T-helper 2 cell (primary cell): ENCODE measurements around the gene SAMSN1.
"Not testable (repeated sequence)": the region's sequence is repeated elsewhere in the genome, so short reads cannot be mapped to it uniquely, and the experiment has no call there.

Experiments
- DNase-seq, 5 experiments: peaks; one replicate each; pipeline versions ENCODE4 v3.0.0 to v3.0.0-alpha.2; 2012 to 2022

The SAMSN1 gene

DNA sequence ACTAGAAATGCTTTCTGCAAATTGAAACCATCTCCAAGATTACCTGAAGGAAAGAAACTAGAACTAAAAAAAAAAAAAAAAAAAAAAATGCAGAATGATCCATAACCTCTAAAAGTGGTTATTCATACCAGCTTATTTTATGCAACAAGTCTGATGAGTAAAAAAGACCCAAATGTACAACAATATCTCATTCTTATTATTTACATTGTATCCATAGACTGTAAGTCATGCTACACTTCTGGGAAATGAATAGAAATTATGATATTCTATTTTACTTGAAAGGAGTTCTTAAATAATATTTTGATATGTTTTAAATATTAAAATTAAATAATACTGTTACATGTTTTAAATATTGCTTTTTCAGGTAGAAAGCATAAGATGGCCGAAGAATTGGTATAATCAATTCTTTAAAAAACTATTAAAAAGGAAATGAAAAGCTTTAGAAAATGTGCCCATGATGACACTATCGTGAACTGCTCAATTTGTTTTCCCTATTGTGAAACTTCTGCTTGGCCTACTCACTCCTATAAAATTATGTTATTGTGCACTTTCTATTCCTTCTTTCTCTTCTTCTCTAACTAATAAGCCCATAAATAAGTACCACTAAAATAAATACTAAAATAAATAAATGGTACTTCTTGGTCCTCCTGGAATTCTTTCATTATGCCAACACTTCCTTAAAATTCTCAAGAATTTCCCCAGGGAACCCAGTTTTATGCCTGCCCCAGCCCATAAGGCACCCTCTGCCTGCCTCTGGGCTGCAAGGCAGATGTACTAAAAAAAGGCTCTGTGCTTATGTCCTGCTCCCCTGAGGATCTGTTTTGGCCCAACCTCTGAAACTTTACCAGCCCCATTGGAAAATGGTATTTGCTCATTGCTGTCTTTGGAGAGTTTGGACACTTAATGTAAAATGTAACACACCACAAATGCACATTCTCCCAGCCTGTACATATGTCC, 18.1 kb downstream of the SAMSN1 start:
- DNase-seq: no peak

- peak in 1 of 5 experiments; percentile 30 for DNase-seq
Observed at GRCh38 chr21:14526836-14527695, 19.0 kb downstream of the SAMSN1 start.

DNA sequence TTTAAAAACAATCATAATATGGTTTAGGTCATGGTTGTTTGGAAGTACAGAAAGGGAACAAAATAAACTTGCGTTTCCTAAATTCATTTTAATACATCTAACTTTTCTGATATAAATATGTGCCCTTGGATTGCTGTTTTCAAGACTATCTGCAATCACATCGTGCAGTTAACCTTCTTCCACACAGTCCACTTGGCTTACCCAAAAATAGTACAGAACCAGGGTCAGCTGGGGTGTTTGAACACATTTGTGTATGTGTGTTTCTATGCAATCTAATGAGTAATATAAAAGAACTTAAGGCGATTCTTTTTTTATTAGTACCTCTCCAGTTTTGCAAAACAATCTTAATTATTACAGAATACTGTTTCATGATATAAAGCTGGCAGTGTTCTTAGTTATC, 19.9 kb downstream of the SAMSN1 start:
- DNase-seq: no peak

GRCh38 chr21:14523234-14523633, 22.9 kb downstream of the SAMSN1 start:
- peak in 2 of 5 experiments; percentile 33 to 43 for DNase-seq

DNA sequence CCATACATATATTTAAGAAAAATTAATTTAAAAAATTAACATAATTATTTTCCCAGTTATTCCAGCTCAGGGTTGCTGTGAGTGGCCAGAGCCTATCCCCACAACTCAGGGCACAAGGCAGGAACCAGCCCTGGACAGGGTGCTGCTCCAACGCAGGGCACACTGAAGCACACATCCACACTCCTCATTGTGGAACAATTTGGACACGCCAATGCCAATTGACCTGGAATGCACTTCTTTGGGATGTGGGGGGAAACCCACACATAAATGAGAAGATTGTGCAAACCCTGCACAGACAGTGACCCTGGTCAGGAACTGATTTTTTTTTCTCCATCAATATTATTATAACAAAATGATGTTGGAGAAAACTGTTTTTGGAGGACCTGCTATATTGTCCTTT, 23.4 kb downstream of the SAMSN1 start:
- DNase-seq: no peak

DNA sequence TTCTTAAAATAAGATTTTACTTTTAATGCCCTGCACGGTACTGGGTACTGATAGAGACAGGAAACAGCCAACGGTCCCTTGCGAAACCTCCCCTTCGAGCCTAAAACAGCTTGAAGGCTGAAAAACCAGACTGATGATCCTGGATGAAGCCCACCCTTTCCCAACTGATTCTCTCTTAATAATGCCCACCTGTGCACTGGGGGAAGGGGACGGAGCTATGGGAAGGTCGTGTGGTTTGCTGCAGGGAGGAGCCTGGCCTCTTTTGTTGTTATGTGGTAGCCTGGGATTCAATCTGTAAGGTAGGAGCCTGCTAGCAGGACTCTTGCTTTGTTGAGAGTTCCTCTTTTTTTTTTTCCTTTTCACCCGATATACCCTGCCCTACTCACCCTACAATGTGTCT, 25.6 kb downstream of the SAMSN1 start:
- DNase-seq: no peak

DNA sequence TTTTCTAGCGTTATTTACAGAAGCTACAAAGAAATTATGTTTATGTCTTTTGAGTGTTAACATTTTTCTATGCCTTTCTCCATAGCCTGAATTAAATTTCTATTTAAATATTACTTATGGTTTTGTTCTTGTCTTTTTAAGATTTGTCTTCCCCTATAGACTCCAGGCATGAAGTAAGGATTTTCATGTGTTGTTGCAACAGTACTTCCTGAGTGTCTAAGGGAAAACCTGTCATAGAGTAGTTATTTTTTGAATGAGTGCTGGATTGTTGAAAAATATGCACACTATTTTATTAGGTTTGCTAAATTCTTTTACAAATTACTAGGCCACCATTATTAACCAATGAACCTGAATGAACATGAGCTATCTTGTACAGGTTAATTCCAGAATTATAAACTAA, 27.1 kb downstream of the SAMSN1 start:
- DNase-seq: no peak

DNA sequence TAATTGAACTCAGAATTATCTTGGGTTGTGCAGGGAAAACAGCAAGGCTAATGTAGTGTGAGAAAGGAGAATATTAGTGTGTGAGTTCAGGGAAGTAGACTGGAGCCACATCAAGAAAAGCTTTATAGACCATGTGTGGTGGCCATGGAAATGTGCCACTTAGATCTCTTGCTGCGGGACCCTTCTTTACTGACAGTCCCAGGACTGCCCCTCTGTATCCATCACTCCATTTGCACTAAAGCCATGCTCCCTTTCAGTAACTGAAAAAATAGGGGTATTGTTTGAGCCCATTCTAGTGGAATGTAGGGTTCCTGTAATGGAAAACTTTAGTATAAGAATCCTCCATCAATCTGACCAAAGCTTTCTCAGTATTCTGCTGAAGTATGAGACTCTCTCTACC, 32.3 kb downstream of the SAMSN1 start:
- DNase-seq: no peak

DNA sequence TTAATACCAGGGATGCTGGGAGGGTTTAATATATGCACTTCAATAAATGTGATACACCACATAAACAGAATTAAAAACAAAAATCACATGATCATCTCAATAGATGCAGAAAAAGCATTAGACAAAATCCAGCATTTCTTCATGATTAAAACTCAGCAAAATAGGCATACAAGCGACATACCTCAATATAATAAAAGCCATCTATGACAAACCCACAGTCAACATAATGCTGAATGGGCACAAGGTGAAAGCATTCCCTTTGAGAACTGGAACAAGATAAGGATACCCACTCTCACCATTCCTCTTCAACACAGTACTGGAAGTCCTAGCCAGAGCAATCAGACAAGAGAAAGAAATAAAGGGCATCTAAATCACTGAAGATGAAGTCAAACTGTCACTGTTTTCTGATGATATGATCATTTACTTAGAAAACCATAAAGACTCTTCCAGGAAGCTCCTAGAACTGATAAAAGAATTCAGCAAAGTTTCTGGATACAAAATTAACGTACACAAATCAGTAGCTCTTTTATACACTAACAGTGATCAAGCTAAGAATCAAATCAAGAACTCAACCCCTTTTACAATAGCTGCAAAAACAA, 39.2 kb downstream of the SAMSN1 start:
- DNase-seq: not testable (repeated sequence)

- DNase-seq: no peak
Observed at GRCh38 chr21:14500873-14501272, 45.2 kb downstream of the SAMSN1 start.

GRCh38 chr21:14499316-14499715, 46.8 kb downstream of the SAMSN1 start:
- no peak for DNase-seq

GRCh38 chr21:14497825-14498224, 48.3 kb downstream of the SAMSN1 start:
- DNase-seq: no peak

DNA sequence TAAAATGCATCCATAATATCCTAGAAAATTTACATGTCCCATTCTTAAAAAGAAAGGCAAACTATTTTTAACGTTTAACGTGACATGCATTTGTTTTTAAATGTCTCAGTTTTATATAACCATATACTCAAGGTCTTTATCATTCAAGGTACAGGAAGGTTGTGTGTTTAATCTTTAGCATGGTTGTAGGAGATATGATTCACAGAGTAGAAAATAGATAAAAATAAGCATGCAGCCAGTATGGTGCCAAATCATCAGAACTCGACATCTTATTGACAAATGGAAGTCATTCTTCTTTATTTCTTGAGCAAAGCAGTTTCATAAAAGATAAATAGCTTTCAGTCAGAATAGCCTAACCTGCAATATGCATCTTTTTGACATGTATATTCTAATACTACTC, 51.0 kb downstream of the SAMSN1 start:
- DNase-seq: no peak

DNA sequence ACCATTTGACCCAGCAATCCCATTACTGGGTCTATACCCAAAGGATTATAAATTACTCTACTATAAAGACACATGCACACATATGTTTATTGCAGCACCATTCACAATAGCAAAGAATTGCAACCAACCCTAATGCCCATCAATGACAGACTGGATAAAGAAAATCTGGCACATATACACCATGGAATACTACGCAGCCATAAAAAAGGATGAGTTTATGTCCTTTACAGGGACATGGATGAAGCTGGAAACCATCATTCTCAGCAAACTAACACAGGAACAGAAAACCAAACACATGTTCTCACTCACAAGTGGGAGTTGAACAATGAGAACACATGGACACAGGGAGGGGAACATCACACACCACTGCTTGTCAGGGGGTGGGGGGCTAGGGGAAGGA, 51.9 kb downstream of the SAMSN1 start:
- not testable (repeated sequence) for DNase-seq

DNA sequence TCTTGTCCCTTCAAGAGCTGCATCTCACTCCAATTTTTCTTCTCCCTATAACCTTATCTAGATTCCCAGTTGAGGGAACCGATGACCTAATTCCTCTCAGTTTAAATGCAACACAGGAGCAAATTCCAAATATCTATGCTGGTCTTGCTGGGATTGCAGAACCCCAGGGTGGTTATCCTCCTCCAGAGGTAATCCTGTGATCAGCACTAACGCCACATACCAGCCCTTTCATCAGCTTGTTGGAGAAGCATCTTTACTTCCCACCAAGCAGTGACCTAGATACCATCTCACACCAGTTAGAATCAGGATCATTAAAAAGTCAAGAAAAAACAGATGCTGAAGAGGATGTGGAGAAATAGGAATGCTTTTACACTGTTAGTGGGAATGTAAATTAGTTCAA, 52.4 kb downstream of the SAMSN1 start:
- DNase-seq: no peak

- DNase-seq: no peak
Observed at GRCh38 chr21:14492931-14493330, 53.2 kb downstream of the SAMSN1 start.

GRCh38 chr21:14491269-14491681, 54.8 kb downstream of the SAMSN1 start:
- DNase-seq: no peak

- no peak for DNase-seq
Observed at GRCh38 chr21:14488672-14489204, 57.4 kb downstream of the SAMSN1 start.

- DNase-seq: peak in 1 of 5 experiments; percentile 34
Observed at GRCh38 chr21:14487490-14488432, 58.4 kb downstream of the SAMSN1 start.

DNA sequence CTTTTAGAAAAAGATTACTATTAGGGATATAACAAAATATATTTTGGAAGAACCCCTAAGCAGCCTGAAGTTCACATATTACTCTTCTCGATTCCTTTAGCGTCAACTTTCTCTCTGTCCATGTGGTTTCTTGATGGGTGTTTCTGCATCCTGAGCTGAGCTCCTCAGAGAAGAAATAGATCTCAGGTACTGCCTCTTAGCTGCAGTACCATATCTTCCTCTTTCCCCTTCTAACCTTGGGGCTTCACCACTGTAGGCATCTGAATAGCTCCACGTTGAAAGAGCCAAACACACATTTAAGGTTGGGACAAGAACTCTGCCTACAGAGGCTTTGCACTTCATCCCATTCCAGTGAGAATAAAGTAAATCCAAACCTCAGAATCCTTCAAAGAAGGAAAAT, 59.2 kb downstream of the SAMSN1 start:
- DNase-seq: no peak

DNA sequence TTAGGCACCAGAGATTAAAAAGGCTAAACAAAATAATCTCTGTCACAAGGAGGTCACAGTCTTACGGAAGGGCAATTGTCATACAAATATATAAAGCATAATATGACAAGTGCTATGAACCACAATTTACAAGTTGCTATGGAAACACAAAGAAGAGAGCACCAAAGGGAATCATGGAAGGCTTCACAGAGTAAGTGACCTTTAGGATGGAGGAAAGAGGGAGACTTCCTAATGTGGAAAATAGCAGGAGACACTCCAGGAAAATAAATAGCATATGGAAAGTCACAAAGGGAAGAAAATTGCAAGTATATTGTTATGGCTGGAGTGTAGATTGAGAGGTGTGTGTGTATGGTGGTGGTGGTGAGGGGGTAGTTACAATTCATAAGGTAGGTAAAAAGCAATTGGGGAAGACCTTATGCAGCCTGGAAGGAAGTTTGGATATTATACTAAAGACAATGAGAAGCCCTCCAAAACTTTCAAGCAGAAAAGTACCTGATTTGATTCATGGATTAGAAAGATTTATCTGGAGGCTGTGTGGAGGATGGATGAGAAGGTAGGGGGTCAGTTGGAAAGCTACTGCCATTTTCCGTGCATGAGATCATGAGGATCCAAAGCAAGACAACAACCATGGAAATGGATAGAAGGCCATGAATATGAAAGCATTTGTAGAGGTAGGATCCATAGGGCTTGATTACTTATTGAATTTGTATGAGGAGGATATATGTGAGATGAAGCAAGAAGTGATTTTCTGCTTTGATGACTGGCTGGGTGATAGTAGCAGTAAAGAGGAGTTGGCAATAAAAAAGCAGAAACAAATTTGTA, 61.7 kb downstream of the SAMSN1 start:
- no peak for DNase-seq
